ENCODE measurements around the gene SLC25A26.

Gene SLC25A26

DNA sequence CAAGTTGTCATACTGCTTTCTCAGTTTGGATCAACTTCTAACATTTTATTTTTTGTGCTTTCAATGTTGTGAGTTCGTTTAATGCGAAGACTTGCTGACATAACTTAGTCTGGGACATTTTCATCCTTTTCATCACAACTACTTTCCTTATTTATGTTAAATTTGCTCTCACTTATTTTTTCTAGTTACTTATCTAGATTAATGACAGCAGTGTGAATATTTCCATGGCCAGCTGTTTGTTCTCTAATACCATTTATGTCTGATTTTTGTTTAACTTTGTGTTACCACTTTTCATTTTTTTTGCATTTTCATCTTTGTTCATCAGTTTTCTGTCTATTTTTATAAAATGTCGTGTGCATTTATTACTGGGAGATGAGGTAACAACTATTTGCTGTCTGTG lies 6.2 kb downstream of the SLC25A26 start:
- DNase-seq (ENCODE audit: low read depth, low spot score) = no peak

DNA sequence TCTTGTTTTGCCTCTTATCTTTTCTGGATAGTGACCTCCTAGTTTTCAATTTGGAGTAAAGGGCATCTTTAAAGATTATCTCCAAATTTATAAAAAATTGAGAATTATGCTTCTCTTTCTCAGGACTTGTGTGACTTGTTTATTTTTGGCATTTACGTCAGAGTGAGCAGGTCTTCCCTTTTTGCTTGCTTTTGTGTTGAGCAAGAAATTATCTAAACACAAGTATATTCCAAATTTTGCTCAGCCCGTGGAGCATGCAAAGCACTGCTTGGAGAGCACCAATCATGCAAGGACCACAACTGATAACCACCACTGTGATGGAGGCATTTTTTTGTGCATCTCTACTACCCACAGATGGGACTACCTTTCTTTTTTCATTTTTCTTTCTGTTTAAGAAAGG lies 7.1 kb downstream of the SLC25A26 start:
- no peak for DNase-seq (ENCODE audit: low read depth, low spot score)

DNA sequence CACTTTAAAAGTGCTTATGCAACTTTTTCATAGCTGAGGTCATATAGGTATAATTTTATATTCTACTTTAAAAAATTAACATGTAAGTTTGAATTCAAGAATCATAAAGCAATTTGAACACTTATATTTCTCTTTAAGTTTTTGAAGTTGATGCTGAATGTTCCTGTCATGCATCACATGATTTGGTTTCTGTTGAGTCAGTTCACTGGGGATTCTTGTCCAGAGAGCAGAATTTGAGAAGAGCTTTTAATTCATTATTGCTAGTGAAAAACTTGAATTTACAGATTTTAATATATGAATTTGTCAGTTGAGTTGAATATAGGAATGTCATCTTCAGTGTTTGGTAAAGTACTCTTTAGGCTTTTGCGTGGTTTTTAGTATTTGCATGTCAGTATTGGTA lies 7.9 kb downstream of the SLC25A26 start:
- DNase-seq (ENCODE audit: low read depth, low spot score) = no peak

DNA sequence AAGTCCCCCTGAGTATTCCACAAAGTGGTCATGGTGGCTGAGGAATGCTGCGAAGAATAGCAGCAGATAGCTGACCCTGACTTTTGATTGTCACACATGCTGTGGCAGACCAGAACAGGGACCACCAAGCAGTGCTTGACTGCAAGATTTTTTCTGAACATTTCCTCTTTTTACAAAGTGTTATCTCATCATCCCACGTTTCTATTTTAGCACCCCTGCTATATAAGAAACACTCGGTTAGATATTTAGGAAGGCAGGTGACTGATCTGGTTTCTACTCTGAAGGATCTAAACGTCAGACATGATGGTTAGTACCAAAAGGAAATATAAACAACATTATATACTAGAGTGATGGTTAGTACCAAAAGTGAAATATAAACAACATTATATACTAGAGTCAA lies 9.1 kb downstream of the SLC25A26 start:
- no peak for DNase-seq (ENCODE audit: low read depth, low spot score)

DNA sequence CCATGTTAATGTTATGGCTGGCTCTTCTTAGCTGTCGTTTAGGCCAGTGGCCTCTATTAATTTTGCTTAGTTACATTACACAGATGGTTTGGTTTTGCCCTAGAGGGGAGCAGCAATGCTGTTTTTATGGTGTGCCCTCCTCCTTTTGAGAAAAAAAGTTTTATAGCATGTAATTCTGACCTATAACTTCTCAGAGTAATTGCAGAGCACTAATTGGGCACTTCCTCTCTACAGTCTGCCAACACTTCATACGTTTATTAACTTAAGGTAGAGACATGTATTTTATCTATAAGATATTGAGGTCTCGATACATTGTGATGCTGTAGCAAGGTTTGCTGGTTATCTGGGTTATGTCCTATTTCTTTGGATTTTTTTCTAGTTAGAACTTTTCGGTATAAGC lies 12.2 kb downstream of the SLC25A26 start:
- DNase-seq (ENCODE audit: low read depth, low spot score) = no peak

DNA sequence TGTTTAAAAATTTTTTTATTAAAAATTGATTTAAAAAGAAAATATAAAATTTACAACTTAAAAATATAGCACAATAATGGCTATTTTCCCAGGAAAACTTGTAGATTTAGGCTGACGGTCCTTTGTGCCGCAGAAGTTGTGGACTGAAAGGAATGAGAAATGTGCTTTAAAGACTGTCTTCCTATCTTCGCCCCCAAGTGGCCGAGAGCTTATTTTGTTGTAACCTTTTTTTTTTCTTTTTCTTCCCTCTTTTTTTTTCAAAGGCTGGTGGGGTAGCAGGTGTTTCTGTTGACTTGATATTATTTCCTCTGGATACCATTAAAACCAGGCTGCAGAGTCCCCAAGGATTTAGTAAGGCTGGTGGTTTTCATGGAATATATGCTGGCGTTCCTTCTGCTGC lies 15.5 kb downstream of the SLC25A26 start:
- DNase-seq (ENCODE audit: low read depth, low spot score) = no peak

DNA sequence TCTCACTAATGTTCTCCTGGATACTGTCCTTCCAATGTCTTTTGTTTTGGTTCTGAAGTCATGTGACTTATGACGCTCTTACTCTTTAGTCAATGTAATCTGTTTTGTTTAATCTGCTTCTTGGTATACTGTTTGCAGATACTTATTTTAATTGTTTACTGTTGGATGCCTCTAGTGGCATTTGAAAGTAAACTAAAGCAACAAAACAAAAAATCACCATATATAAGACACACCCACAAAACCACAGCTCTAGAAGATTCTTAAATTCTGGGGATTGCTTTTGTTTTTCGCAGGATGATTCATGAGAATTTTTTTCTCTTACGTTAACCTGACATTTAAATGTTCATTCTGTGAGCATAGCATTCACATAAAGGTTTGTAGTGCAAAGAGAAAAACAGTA lies 16.8 kb downstream of the SLC25A26 start:
- DNase-seq (ENCODE audit: low read depth, low spot score) = no peak

DNA sequence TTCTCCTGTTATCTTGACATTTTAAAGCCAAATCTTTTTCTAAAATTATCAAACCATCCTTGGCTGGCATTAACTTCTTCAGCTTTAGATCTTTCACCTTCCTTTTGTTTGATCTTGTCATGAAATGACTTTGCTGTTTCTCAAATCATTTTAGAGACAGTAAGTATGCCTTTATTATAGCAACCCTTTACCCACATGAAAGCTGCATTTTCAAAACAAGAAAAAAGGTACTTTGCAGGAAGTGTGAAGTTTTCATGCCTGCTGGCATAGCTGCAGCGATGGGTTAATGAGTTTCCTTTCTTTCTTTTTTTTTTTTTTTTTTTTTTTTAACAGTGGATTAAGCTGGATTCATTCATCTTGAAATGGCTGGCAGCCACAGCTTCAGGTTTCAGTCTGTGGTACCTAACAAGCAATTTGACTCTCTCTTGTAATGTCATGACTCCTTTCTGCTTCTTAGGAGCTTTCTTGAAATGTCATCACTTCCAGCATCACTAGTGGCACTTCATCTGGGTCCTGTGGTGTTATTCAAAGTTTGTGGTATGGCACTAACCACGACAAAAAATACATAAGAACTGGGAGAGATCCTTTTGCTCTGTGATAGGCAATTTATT lies 18.8 kb downstream of the SLC25A26 start:
- no peak for DNase-seq (ENCODE audit: low read depth, low spot score)

DNA sequence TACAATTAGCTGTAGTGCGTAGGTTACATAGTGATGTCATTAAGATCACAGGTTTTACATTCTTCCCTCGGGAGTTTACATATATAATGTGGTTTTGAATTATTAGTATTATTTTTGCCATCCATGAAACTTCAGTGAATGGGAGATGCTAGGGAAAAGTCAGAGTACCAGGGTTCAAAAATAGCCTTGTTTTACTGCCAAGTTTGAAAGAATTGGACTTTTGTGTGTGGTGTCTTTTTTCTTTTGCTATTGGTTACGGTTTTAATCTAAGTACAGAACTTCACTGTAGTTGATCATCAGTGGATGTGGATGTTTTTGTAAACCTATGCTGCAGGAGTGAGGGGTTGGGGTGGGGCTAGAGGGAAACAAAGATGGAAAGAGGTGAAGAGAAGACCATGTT lies 20.7 kb downstream of the SLC25A26 start:
- no peak for DNase-seq (ENCODE audit: low read depth, low spot score)

DNA sequence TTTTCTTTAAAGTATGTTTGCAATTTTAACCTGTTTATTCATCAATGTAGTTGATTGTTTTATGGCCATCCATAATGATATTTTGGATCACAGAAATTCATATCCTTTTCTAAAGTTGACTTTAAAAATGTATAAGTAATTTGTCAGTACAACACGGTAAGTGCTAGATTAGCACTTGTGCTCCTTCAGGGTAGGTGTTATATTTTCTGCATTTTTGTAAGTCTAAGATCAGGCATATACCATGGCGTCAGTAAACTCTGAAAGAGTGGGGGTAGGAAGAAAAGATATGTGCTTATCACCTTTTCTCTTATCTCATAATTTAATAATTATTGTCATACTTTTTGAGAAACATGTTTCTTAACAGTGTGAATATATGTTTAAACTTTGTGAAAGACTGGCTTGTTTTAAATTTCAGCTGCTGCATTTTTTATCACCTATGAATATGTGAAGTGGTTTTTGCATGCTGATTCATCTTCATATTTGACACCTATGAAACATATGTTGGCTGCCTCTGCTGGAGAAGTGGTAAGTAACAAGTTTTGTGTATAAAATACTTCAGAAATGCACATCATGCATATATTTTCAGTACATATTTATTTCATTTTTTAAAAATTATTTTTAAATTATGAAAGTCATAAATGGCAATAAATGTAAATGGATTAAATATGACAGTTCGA lies 22.1 kb downstream of the SLC25A26 start:
- DNase-seq (ENCODE audit: low read depth, low spot score) = no peak

DNA sequence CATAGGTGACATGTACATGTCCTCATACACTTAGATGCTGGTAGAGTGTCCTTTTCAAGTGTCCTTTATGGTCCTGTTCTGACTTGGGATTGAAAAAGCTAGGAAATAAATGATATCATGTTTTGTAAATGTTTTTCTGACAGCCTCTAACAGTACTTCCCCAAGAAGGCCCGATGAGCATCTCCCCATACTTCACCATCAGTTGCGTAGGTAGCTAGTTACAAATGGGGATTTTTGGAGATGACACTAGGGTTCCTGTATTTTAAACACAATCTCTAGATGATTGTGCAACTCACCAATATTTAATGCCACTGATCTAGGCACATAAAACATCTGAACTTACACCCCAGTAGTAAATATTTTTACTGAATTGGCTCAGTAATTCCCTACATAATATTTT lies 27.8 kb downstream of the SLC25A26 start:
- DNase-seq (ENCODE audit: low read depth, low spot score) = no peak

DNA sequence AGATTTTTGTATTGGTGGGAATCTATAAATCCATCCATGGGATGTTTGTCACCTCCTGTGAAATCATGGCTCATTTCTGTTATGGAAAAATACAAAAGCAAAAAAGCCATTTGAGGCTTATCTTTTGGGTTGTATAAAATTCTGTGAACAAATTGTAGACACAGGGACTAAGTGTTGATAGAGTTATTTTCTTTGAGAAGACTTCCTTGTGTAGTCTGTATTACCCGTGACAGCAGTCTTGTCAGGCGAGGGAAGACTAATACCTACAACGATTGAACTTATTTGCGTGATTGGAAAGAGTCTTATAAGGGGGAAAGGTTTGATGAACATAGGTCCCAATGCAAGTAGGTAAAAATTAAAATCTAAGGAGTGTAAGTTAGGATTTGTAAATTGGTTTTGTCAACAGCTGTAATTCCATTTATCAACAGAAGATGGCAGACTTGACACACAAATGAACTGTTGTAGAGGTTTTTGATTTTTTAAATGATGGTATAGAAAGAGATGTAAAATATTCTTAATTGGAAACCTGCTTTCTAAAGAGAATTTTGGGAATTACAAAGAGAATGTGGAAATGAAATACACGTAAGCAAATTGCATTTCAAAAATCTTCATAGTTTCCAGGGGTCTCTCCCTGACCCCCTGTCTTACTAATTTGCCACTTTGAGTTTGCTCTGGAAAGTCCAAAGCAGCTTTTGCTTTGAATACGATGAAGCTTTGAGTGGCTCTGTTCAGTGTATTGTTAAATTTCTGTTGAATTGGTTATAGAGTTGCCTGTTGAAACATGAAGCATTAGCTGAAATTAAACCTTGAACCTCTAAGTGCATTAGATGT lies 33.2 kb downstream of the SLC25A26 start:
- no peak for DNase-seq (ENCODE audit: low read depth, low spot score)

DNA sequence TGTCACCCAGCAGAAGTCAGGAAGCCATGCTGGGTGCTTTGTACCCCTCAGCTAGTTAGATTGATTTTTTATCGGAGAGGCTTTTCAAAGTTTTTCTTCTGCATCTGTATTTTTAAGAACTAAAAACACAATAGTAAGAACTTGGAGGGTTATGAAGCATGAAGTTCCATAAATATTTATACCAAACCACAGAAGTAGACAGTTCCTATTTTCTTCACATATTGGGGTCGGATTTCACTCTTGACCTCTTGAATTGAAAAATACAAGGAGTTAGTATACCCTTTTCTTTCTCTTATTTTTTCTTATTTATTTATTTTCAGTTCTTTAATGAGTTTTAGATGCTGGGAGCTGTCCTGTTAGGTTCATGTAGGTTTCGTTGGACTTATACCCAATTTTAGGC lies 35.1 kb downstream of the SLC25A26 start:
- no peak for DNase-seq (ENCODE audit: low read depth, low spot score)

DNA sequence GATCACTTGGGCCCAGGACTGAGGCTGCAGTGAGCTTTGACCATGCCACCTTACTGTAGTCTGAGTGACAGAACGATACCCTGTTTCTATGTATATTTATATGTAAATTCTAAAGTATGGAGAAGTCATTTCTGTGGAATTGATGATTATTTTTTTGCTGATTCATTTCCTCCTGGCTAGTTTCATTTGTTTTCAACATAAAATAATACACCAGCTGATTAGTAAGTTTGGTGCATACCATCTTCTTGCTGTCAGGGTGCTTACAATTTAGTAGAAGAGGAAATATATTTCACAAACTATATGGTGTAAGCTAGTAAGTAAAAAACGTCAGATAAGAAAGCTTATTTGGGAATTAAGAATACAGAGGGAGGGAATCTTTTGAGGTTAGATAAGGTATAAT lies 36.0 kb downstream of the SLC25A26 start:
- no peak for DNase-seq (ENCODE audit: low read depth, low spot score)

DNA sequence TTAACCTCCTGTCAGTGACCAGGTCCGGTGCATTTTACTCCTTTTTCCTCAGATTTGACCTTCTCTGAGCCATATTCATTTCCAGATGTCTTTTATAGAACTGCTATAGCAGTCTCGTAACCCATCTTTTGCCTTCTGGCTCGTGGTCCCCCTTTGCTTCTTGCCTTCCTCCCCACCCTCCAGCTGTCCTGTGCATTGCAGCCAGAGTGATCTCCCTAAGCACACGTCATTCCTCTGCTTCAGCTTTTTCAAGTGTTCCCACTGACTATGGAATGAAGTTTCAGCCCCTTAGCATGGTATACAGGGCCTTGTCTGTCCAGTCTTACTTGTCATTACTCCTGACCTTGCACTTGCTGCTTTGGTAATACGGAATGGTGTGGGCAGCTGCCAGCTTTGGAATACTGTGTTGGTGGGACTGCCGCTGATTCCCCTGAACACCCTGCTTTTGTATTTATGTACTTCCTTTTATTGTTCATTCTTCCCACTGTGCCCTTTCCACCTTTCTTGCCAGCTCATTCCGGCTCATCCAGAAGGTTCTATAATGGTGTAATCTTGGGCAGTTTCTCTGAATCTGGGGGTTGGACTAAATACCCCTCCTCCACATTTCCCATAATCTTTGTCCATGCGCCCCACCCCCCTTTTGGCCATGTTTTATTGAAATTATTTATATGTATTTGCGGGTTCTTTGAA lies 38.9 kb downstream of the SLC25A26 start:
- DNase-seq (ENCODE audit: low read depth, low spot score) = no peak

DNA sequence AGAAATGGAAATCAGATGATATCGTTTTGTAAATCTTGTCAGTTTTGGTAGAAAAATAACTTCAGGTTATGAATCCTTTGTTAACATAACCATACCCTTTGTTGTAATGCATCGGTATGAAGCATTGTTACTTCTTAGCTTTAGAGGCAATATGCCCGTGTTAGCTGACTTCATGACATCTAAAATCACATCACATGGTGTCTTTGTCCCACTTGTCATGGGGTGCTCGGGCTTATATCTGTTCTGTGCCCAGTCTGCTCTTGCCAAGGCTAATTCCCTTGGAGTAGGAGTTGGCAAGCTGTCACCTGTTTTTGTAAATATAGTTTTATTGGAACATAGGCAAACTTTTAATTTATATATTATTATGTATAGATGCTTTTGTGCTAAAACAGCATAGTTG lies 39.6 kb downstream of the SLC25A26 start:
- no peak for DNase-seq (ENCODE audit: low read depth, low spot score)

DNA sequence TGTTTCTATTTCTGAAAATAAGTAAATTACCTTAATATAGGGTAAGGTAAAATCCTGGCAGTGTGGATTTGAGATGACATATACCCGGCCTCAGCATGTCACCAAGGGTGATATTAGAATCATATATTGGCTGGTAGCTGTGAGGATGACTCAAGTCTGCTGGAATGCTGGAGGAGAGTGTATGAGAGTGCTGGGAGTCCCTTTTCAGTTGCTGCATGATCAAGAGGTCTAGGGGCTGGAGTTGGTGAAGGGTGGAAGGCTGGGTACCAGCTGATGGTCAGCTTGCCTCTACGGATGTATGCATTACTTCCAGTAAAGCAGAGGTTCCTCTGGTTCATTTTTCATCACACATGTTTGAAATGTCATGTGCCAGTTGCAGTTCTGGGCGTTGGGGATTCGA lies 40.6 kb downstream of the SLC25A26 start:
- DNase-seq (ENCODE audit: low read depth, low spot score) = no peak

DNA sequence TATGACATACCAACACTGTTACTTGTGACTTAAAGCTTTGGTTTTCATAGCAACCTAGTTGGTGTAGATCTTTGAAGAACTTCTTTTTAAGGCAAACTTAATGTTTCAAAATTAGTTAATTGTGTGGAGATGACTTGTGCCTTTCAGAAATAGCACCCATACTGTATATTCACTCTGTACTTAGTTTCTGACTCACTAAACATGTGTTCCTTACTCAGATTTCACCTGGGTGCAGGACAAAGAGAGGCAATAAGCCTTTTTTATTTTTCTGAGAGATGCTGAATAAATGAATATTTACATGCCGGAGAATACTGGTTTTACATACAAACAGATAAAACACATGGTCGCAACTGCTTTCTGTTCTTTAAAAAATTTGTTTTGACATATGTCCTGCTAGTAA lies 44.8 kb downstream of the SLC25A26 start:
- DNase-seq (ENCODE audit: low read depth, low spot score) = no peak

DNA sequence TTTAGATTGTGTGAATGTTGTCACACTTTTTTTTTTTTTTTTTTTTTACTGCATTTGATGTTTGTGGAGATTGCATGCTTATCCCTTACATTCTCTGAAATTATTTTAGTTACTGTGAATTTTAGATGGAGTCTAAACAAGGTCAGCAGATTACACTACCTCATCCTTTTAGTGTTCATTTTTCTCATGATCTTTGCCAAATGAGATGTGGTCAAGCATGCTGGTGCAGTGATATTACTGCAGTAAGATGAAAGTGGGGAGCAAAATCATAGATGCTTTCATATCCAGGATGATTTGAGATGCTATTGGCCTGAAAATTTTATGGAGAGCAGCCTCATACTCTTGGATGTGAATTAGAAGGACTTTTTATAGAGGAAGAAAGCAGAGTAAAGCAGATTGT lies 45.8 kb downstream of the SLC25A26 start:
- DNase-seq (ENCODE audit: low read depth, low spot score) = no peak

DNA sequence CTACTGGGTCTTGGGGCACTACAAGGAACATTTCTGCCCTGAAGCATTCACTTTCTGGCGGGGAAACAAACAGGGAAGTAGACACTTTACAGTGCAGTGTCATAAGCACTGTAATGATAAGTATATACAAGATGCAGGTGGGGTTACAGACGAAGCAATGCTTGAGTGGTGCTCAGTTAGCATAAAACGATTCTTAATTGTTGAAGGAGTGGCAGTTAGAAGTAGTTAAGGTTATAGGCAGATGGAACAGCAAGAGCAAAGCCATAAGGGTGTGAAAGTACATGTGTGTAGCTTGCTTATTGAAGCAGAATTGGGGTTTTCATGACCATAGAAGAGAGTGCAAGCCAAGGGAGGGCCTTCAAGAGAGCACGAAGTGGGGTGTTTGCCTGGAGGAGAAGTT lies 46.2 kb downstream of the SLC25A26 start:
- DNase-seq (ENCODE audit: low read depth, low spot score) = no peak

DNA sequence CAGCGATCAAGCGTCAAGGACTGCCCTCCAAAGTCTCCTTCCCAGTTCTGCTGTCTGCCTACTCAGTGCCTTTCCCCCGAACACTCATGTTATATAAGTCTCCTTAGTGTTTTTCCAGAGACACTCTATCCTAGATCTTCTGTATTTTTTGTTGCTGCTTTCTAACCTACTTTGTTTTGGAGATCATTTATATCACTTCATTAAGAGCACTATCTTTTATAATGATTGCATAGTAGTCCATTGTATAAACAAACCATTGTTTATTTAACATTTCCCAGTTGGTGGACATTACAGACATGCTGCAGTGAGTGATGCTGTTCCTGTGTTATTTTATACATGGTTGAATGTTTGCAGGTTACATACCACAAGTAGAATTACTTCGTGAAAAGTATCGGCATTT lies 47.1 kb downstream of the SLC25A26 start:
- DNase-seq (ENCODE audit: low read depth, low spot score) = no peak

DNA sequence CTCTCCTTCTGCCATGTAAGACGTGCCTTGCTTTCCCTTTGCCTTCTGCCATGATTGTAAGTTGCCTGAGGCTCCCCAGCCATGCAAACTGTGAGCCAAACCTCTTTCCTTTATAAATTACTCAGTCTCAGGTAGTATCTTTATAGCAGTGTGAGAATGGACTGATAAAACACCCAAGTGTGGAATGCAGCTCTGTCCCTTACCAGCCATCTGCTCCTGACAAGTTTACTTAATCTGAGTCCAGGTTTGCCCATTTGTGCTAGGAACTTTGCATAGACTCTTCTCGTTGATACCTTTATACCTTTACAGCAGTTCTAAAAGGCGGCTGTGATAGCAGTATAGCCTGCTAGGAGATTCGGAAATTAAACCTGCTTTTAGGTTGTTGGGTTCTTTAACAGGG lies 48.1 kb downstream of the SLC25A26 start:
- no peak for DNase-seq (ENCODE audit: low read depth, low spot score)
